ENCODE measurements around the gene DIP2B.

DIP2B gene

DNA sequence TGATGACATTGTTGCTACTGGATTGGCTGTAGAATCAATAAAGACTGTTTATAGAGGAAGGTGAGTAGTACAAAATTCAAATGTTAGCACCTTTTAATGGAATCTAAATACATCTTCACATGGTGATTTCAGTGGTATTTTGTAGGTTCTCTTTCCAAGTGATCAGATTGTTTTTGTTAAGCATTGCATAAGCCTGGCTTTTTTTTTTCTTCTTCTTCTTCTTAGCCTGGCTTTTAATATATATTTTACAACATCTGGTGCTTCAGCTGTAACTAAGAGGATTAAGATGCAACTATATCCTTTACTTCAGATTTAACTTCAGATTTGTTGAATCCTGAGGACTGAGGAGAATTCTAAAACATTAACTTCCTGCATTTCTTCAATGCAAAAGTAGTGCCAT is 201.8 kb downstream of the DIP2B start:
- Histone ChIP-seq H3K4me3 (ENCODE audit: low read depth in 1 of 2, low read length in 1 of 2) (no peak overlapping the region), H3K36me3 (peaks cover 100% of the 10 kb centered on the region), H3K4me1 (ENCODE audit: control insufficient read depth in 1 of 2, insufficient read depth in 1 of 2, low read depth in 1 of 2, low read length in 1 of 2) (no peaks in the 10 kb centered on the region), H3K27ac (no peak overlapping the region), H3K27me3 (no peaks in the 10 kb centered on the region), H3K9me3 (no peaks in the 10 kb centered on the region)
- TF ChIP-seq, protein P1, sequence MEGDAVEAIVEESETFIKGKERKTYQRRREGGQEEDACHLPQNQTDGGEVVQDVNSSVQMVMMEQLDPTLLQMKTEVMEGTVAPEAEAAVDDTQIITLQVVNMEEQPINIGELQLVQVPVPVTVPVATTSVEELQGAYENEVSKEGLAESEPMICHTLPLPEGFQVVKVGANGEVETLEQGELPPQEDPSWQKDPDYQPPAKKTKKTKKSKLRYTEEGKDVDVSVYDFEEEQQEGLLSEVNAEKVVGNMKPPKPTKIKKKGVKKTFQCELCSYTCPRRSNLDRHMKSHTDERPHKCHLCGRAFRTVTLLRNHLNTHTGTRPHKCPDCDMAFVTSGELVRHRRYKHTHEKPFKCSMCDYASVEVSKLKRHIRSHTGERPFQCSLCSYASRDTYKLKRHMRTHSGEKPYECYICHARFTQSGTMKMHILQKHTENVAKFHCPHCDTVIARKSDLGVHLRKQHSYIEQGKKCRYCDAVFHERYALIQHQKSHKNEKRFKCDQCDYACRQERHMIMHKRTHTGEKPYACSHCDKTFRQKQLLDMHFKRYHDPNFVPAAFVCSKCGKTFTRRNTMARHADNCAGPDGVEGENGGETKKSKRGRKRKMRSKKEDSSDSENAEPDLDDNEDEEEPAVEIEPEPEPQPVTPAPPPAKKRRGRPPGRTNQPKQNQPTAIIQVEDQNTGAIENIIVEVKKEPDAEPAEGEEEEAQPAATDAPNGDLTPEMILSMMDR (IDR thresholded peaks at IDR 0.05) = no peak

DNA sequence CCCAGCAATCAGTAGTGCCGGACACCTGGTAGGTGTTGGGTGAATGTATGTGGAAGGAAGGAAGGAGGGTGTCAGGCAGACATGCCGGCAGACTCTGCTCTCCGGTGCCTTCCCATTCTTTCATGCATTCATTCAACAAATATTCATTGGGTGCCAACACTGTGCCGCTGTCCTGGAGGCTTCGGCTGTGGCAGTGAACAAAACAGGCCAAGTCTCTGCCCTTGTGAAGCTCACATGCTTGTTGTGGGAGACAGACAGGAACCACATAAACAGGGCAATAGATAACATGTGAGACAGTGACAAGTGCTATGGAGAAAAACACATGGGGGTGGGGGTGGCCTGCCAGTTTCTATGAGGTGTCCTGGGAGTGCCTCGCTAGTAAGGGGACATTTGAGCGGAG is 202.6 kb downstream of the DIP2B start:
- Histone ChIP-seq H3K4me3 (ENCODE audit: low read depth in 1 of 2, low read length in 1 of 2) (no peak overlapping the region), H3K27ac (no peak overlapping the region), H3K27me3 (no peaks in the 10 kb centered on the region), H3K36me3 (peaks cover 100% of the 10 kb centered on the region), H3K9me3 (no peaks in the 10 kb centered on the region), H3K4me1 (ENCODE audit: control insufficient read depth in 1 of 2, insufficient read depth in 1 of 2, low read depth in 1 of 2, low read length in 1 of 2) (no peaks in the 10 kb centered on the region)
- TF ChIP-seq, protein P1 (IDR thresholded peaks at IDR 0.05) = no peak

DNA sequence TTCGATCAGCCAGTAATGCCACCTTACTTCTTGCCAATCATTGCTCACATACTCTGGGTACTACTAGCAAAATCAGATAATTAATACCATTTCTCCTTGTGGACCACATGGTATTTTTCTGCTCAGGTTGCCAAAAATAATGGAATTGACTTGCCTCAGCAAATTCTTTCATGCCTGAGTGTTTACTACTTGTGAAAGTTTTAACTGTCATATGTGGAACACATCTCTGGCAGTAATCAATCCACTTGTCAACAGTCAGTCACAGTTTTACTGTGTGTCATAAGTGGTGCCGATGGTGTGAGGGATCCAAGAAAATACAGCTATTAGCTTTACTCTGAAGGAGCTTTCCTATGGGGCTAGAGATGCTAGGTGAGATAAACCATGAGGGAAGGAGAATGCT is 203.8 kb downstream of the DIP2B start:
- Histone ChIP-seq H3K9me3 (no peaks in the 10 kb centered on the region), H3K27me3 (no peaks in the 10 kb centered on the region), H3K27ac (no peak overlapping the region), H3K4me1 (ENCODE audit: control insufficient read depth in 1 of 2, insufficient read depth in 1 of 2, low read depth in 1 of 2, low read length in 1 of 2) (no peaks in the 10 kb centered on the region), H3K36me3 (peaks cover 100% of the 10 kb centered on the region), H3K4me3 (ENCODE audit: low read depth in 1 of 2, low read length in 1 of 2) (no peak overlapping the region)
- TF ChIP-seq, protein P1 (IDR thresholded peaks at IDR 0.05) = no peak

DNA sequence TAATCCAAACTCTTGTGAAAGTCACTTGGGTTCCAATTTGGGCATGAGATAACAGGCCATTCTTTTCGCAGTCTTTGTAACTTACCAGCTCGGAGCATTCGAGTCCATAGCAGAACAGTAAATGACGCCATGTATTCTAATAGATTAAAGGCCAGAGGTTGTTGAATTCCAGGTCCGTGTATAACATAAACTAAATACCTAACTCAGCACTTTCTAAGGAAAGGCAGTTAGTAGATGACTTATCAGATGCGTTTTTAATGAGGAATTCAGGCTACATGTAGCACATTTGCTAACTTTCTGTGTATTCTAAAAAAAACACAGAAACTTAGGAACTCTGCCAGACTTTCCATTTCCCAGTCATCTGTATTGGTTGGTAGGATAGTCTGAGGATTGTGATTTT is 206.3 kb downstream of the DIP2B start:
- Histone ChIP-seq H3K36me3 (peaks cover 100% of the 10 kb centered on the region), H3K27me3 (no peaks in the 10 kb centered on the region), H3K27ac (no peak overlapping the region), H3K4me3 (ENCODE audit: low read depth in 1 of 2, low read length in 1 of 2) (no peak overlapping the region), H3K4me1 (ENCODE audit: control insufficient read depth in 1 of 2, insufficient read depth in 1 of 2, low read depth in 1 of 2, low read length in 1 of 2) (no peaks in the 10 kb centered on the region), H3K9me3 (no peaks in the 10 kb centered on the region)
- TF ChIP-seq, protein P1 (IDR thresholded peaks at IDR 0.05) = no peak

DNA sequence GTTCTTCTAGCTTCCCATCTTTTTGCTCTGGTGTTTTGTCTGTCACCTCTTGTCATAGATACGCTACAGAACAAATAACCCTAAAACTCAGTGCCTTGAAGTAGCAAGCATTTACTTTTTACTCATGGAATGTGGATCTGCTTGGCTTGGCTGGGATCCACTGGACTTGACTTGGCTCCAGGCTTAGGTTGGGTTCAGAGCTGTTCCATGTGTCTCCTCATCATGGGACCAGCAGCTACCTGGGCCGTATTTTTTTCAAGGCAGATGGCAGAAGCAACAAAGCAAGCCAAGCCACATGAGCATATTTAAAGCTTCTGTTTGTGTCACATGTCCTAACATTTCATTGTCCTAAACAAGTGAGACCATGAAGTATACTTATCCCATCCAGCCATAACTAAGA is 210.4 kb downstream of the DIP2B start:
- H3K27me3 ChIP-seq = no peaks in the 10 kb centered on the region
- H3K4me1 ChIP-seq (ENCODE audit: control insufficient read depth in 1 of 2, insufficient read depth in 1 of 2, low read depth in 1 of 2, low read length in 1 of 2) = no peaks in the 10 kb centered on the region
- H3K36me3 ChIP-seq = peaks cover 92% of the 10 kb centered on the region
- H3K4me3 ChIP-seq (ENCODE audit: low read depth in 1 of 2, low read length in 1 of 2) = no peak overlapping the region
- TF ChIP-seq, protein P1 (IDR thresholded peaks at IDR 0.05) = no peak
- H3K9me3 ChIP-seq = no peaks in the 10 kb centered on the region
- peak overlapping the region; percentile 54 for H3K27ac ChIP-seq

DNA sequence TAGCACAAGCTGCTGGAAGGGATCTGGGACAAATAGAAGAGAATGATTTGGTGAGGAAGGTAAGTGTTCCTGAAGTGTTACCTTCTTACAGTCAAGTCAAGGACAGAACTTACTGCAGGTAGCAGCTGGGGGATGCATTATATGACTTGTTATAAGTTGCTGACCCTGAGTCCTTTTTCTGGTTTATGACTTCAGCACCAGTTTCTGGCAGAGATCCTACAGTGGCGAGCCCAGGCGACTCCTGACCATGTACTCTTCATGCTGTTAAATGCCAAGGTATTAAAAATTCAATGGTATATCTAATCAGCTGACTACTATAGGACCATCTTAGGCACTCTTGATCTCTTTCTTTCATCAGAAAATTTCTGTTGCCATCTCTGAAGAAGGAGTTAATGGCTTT is 214.0 kb downstream of the DIP2B start:
- Histone ChIP-seq H3K4me3 (ENCODE audit: low read depth in 1 of 2, low read length in 1 of 2) (no peak overlapping the region), H3K36me3 (peaks cover 92% of the 10 kb centered on the region), H3K4me1 (ENCODE audit: control insufficient read depth in 1 of 2, insufficient read depth in 1 of 2, low read depth in 1 of 2, low read length in 1 of 2) (no peaks in the 10 kb centered on the region), H3K27me3 (no peaks in the 10 kb centered on the region), H3K27ac (no peak overlapping the region), H3K9me3 (no peaks in the 10 kb centered on the region)
- TF ChIP-seq, protein P1 (IDR thresholded peaks at IDR 0.05) = no peak

Data from neutrophil (primary cell).